ENCODE measurements around the gene GALNT9.

DNA sequence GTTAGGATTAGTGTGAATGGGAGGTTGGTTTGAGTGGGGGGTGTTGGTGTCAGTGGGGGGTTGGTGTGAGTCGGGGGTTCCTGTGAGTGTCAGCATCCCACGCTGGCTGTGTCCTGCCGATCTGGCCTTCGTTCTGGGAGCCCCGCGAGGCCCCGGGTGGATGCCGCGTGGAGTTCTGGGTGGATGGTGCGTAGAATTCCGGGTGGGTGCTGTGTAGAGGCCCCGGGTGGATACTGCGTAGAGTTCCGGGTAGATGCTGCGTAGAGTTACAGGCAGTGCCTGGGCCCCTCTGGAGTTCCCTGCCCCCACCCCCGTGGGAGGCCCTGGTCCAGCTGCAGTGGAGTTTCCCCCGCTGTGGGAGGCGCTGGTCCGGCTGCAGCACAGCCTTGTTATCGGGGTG, 176.4 kb downstream of the GALNT9 start:
- TF ChIP-seq, protein P1, sequence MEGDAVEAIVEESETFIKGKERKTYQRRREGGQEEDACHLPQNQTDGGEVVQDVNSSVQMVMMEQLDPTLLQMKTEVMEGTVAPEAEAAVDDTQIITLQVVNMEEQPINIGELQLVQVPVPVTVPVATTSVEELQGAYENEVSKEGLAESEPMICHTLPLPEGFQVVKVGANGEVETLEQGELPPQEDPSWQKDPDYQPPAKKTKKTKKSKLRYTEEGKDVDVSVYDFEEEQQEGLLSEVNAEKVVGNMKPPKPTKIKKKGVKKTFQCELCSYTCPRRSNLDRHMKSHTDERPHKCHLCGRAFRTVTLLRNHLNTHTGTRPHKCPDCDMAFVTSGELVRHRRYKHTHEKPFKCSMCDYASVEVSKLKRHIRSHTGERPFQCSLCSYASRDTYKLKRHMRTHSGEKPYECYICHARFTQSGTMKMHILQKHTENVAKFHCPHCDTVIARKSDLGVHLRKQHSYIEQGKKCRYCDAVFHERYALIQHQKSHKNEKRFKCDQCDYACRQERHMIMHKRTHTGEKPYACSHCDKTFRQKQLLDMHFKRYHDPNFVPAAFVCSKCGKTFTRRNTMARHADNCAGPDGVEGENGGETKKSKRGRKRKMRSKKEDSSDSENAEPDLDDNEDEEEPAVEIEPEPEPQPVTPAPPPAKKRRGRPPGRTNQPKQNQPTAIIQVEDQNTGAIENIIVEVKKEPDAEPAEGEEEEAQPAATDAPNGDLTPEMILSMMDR (IDR thresholded peaks at IDR 0.05) = no peak
- no peak for TF ChIP-seq POLR2A (IDR thresholded peaks at IDR 0.05)

All from right lobe of liver (tissue), 4 donors.